ENCODE results near the gene PACRG. TPM values are rescaled to one million over a fixed set of nuclear protein-coding genes. Genes with fewer than 3 reads are reported as not detected.
A peak's percentile ranks its signal among the peaks of the same experiment; 100 is the strongest.

PACRG gene
- total and polyA plus RNA-seq, 12 donors = 2.1 to 34.6 (median 10.0) TPM

DNA sequence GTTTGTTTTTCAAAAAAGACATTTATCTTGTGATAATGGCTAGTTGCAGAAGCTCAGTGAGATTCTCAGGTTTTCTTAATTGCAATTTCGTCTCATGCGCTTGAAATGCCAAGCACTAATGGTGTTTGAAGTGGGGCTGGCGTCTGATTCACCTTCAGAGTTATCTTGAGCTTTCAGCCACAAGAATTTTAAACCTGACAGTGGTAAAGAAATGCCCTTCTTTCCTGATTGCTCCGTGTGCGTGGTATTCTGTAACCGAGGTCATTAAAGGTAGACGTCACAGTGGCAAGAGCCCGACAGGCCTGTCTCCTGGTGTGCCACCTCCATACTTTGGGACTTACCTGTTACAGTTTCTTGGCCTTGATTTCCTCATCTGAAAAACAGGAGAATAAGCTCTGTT is 560.3 kb downstream of the PACRG start:
- no peaks in the 10 kb centered on the region for H3K27me3 ChIP-seq
- DNase-seq = no peak
- intact Hi-C loops (cut with DNase I) = loop anchor here in 1 of 10 donors (5.0 kb wide), 1 partner anchor 819 kb away; no protein-coding TSS in a partner anchor
- no peaks in the 10 kb centered on the region for H3K9me3 ChIP-seq
- WGBS, 2 donors = 55 to 69% methylated on average over 8 of the region's 8 CpGs
- H3K27ac ChIP-seq = peak overlapping the region in 9 of 10 donors; percentile 70 to 93 (median 82)
- ATAC-seq = peak in 1 of 8 donors; percentile 26
- no peak overlapping the region for H3K4me3 ChIP-seq
- no peaks in the 10 kb centered on the region for H3K36me3 ChIP-seq
- peaks cover 0 to 28% (median 5%) of the 10 kb centered on the region in 9 donors for H3K4me1 ChIP-seq
- TF ChIP-seq, protein P1, sequence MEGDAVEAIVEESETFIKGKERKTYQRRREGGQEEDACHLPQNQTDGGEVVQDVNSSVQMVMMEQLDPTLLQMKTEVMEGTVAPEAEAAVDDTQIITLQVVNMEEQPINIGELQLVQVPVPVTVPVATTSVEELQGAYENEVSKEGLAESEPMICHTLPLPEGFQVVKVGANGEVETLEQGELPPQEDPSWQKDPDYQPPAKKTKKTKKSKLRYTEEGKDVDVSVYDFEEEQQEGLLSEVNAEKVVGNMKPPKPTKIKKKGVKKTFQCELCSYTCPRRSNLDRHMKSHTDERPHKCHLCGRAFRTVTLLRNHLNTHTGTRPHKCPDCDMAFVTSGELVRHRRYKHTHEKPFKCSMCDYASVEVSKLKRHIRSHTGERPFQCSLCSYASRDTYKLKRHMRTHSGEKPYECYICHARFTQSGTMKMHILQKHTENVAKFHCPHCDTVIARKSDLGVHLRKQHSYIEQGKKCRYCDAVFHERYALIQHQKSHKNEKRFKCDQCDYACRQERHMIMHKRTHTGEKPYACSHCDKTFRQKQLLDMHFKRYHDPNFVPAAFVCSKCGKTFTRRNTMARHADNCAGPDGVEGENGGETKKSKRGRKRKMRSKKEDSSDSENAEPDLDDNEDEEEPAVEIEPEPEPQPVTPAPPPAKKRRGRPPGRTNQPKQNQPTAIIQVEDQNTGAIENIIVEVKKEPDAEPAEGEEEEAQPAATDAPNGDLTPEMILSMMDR (IDR thresholded peaks at IDR 0.05) = no peak

DNA sequence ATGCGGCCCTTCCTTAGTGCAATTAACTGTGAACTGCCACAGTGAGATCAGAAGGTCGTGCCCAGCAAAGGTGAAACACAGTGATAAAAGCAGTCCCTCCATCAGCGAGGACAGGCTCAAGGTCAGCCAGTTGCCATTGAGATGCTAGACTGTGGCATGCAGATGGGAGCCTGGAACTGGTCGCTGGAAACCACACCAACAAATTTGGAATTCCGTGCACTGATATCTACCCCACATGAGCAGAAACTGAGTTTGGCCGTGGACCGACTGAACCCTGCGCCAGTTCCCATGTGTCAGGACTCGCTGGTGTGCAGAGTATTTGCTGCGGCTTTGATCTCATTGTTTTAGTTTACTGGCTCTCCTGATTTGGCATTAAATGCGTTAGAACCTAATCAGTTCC is 561.1 kb downstream of the PACRG start:
- Histone ChIP-seq H3K27me3 (no peaks in the 10 kb centered on the region), H3K4me1 (peaks cover 0 to 33% (median 4%) of the 10 kb centered on the region in 9 donors), H3K9me3 (no peaks in the 10 kb centered on the region), H3K36me3 (no peaks in the 10 kb centered on the region), H3K4me3 (peak overlapping the region in 1 of 10 donors; percentile 15), H3K27ac (peak overlapping the region; percentile 61 to 93 (median 81))
- TF ChIP-seq, protein P1 (IDR thresholded peaks at IDR 0.05) = no peak
- peak; percentile 51 to 75 for DNase-seq
- peak; percentile 82 to 95 (median 88) for ATAC-seq
- 52 to 72% methylated on average over 11 of the region's 11 CpGs for WGBS, 2 donors
- intact Hi-C loops (cut with DNase I) = loop anchor here in 1 of 10 donors (5.0 kb wide), 1 partner anchor 818 kb away; no protein-coding TSS in a partner anchor

DNA sequence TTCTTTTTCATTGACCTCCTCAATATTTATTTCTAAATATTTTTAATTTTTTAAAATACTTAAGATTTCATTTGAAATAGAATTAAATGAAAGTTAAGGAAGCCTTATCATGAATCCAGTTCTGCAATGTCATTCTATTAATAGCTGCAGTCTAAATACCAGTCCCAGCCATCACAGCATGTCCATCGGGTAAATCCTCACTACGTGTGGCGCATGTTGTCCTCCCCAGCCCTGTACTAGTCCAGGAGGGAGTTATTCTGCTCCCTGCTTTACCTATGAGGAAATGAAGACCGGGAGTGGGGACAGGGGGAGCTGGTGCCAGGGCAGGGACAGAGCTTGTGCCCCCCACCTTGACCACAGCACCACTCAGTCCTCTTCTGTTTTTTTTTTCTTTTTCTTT is 561.7 kb downstream of the PACRG start:
- intact Hi-C loops (cut with DNase I) = loop anchor here in 1 of 10 donors (5.0 kb wide), 1 partner anchor 818 kb away; no protein-coding TSS in a partner anchor

DNA sequence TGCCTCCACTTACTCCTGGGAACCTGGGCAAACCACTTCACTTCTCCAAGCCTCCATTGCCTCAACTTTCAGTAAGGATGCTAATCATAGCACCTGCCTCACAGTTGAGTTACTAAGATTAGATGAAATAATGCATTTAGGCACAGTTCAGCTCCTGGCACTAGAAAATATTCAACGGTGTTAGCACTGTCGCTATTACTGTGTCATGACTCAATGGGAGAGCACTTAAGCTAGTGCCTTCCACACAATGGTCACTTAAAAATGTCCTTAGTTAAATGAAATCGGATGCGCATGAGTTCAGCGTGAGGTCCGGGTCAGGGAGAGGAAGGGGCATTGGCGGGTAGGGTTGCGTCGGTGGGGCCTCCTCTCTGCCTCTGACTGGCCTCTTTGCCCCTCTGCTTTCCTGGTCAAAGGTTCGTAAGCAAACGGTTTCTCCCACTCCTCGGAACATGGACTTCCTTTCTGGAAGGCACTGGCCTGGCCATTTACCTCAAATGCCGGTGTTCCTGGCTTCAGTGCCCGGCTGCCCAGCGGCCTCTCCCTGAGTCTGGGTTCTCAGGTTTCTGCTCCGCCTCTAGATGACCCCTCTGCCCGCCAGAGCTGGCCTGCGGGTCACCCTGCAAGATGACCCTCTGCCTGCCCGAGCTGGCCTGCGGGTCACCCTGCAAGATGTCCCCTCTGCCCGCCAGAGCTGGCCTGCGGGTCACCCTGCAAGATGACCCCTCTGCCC is 562.9 kb downstream of the PACRG start:
- H3K27me3 ChIP-seq = no peaks in the 10 kb centered on the region
- intact Hi-C loops (cut with DNase I) = loop anchor here in 2 of 10 donors (10.0 kb wide), 2 partner anchors 76 to 124 kb away; partner anchors contain the start of gene QKI (in 1 of the 2)

More for the DNA sequence above, 561.7 kb downstream of the PACRG start:
- Histone ChIP-seq H3K27ac (peak overlapping the region; percentile 61 to 93 (median 81)), H3K9me3 (no peaks in the 10 kb centered on the region), H3K4me3 (peak overlapping the region in 1 of 10 donors; percentile 15), H3K4me1 (peaks cover 0 to 27% (median 0%) of the 10 kb centered on the region in 9 donors), H3K27me3 (no peaks in the 10 kb centered on the region), H3K36me3 (no peaks in the 10 kb centered on the region)
- 49 to 69% methylated on average over 4 of the region's 4 CpGs for WGBS, 2 donors
- DNase-seq (no peak), ATAC-seq (peak; percentile 63 to 92 (median 86))
- TF ChIP-seq, protein P1 (IDR thresholded peaks at IDR 0.05) = no peak

More for the DNA sequence above, 562.9 kb downstream of the PACRG start:
- no peaks in the 10 kb centered on the region for H3K36me3 ChIP-seq
- DNase-seq (no peak), ATAC-seq (no peak)
- peaks cover 0 to 29% (median 3%) of the 10 kb centered on the region in 9 donors for H3K4me1 ChIP-seq
- TF ChIP-seq, protein P1 (IDR thresholded peaks at IDR 0.05) = no peak
- WGBS, 2 donors = 90 to 93% methylated on average over 22 of the region's 22 CpGs
- no peak overlapping the region for H3K4me3 ChIP-seq
- H3K9me3 ChIP-seq = no peaks in the 10 kb centered on the region
- H3K27ac ChIP-seq = peak overlapping the region in 8 of 10 donors; percentile 39 to 89 (median 79)

All from heart right ventricle (tissue), 16 donors.